ENCODE measurements around the gene CPB1.

The CPB1 gene

GRCh38 chr3:148856384-148856783 is 28.8 kb downstream of the CPB1 start:
- Histone ChIP-seq H3K9me3 (ENCODE audit: low read length) (no peaks in the 10 kb centered on the region), H4K20me1 (ENCODE audit: insufficient read depth, low read length) (no peaks in the 10 kb centered on the region), H3K27me3 (ENCODE audit: insufficient read depth, low read length) (no peaks in the 10 kb centered on the region), H3K9ac (ENCODE audit: low read length) (no peak overlapping the region), H3K27ac (ENCODE audit: low read depth, low read length, poor library complexity, severe bottlenecking) (no peak overlapping the region), H3K4me1 (ENCODE audit: insufficient read depth, low read length, severe bottlenecking) (no peaks in the 10 kb centered on the region), H3F3A (ENCODE audit: insufficient read depth, low read length) (no peaks in the 10 kb centered on the region), H3K4me3 (ENCODE audit: low read depth, low read length, poor library complexity, severe bottlenecking) (no peak overlapping the region), H3K4me2 (ENCODE audit: low read length) (no peak overlapping the region), H3K36me3 (ENCODE audit: insufficient read depth, low read length) (no peaks in the 10 kb centered on the region), H3K9me2 (ENCODE audit: low read depth, low read length) (no peaks in the 10 kb centered on the region), H3K79me2 (ENCODE audit: insufficient read depth, low read length) (no peaks in the 10 kb centered on the region), H2AFZ (ENCODE audit: low read length) (no peak overlapping the region)
- TF ChIP-seq EZH2 (IDR thresholded peaks at IDR 0.05; ENCODE audit: borderline replicate concordance, low read length): no peak
- TF ChIP-seq CTCF (IDR thresholded peaks at IDR 0.05; ENCODE audit: low read length): no peak

GRCh38 chr3:148857316-148857715 is 29.7 kb downstream of the CPB1 start:
- Histone ChIP-seq H3K9me2 (ENCODE audit: low read depth, low read length) (no peaks in the 10 kb centered on the region), H4K20me1 (ENCODE audit: insufficient read depth, low read length) (no peaks in the 10 kb centered on the region), H3K9me3 (ENCODE audit: low read length) (no peaks in the 10 kb centered on the region), H3K4me2 (ENCODE audit: low read length) (no peak overlapping the region), H3K27me3 (ENCODE audit: insufficient read depth, low read length) (no peaks in the 10 kb centered on the region), H3K79me2 (ENCODE audit: insufficient read depth, low read length) (no peaks in the 10 kb centered on the region), H3K4me1 (ENCODE audit: insufficient read depth, low read length, severe bottlenecking) (no peaks in the 10 kb centered on the region), H3K36me3 (ENCODE audit: insufficient read depth, low read length) (no peaks in the 10 kb centered on the region), H3K9ac (ENCODE audit: low read length) (no peak overlapping the region), H3K4me3 (ENCODE audit: low read depth, low read length, poor library complexity, severe bottlenecking) (no peak overlapping the region), H2AFZ (ENCODE audit: low read length) (no peak overlapping the region), H3F3A (ENCODE audit: insufficient read depth, low read length) (no peaks in the 10 kb centered on the region), H3K27ac (ENCODE audit: low read depth, low read length, poor library complexity, severe bottlenecking) (no peak overlapping the region)
- TF ChIP-seq CTCF (IDR thresholded peaks at IDR 0.05; ENCODE audit: low read length): no peak
- no peak for TF ChIP-seq EZH2 (IDR thresholded peaks at IDR 0.05; ENCODE audit: borderline replicate concordance, low read length)

- H3K27ac ChIP-seq (ENCODE audit: low read depth, low read length, poor library complexity, severe bottlenecking): no peak overlapping the region
- H3F3A ChIP-seq (ENCODE audit: insufficient read depth, low read length): no peaks in the 10 kb centered on the region
- no peaks in the 10 kb centered on the region for H3K36me3 ChIP-seq (ENCODE audit: insufficient read depth, low read length)
- H3K9me3 ChIP-seq (ENCODE audit: low read length): no peaks in the 10 kb centered on the region
- no peak overlapping the region for H3K4me2 ChIP-seq (ENCODE audit: low read length)
- 0 out of 2 replicates have a peak, but pooled peaks cover 3% of the 10 kb centered on the region for H3K27me3 ChIP-seq (ENCODE audit: insufficient read depth, low read length)
- H3K79me2 ChIP-seq (ENCODE audit: insufficient read depth, low read length): no peaks in the 10 kb centered on the region
- H4K20me1 ChIP-seq (ENCODE audit: insufficient read depth, low read length): no peaks in the 10 kb centered on the region
- H2AFZ ChIP-seq (ENCODE audit: low read length): no peak overlapping the region
- H3K9ac ChIP-seq (ENCODE audit: low read length): no peak overlapping the region
- TF ChIP-seq EZH2 (IDR thresholded peaks at IDR 0.05; ENCODE audit: borderline replicate concordance, low read length): no peak
- TF ChIP-seq CTCF (IDR thresholded peaks at IDR 0.05; ENCODE audit: low read length): peak; percentile 91
- no peaks in the 10 kb centered on the region for H3K4me1 ChIP-seq (ENCODE audit: insufficient read depth, low read length, severe bottlenecking)
- no peaks in the 10 kb centered on the region for H3K9me2 ChIP-seq (ENCODE audit: low read depth, low read length)
- H3K4me3 ChIP-seq (ENCODE audit: low read depth, low read length, poor library complexity, severe bottlenecking): no peak overlapping the region
Measured at GRCh38 chr3:148861277-148861869, 33.8 kb downstream of the CPB1 start.
